HepG2 (cell line): ENCODE data around the gene MAP3K1. TPM values are rescaled to one million over a fixed set of nuclear protein-coding genes. Genes with fewer than 3 reads are reported as not detected.

ENCODE experiments used
- ATM ChIP-seq: fragments of 450-650 bp; IDR thresholded peaks from 2 replicates; pipeline ENCODE4 v1.7.1; 2017; ENCODE audit warnings: mild to moderate bottlenecking, borderline replicate concordance
- CBFB ChIP-seq: sonication (generic); formaldehyde crosslinking; IDR thresholded peaks from 2 replicates; pipeline ENCODE4 v1.4.0; 2020; ENCODE audit warnings: missing genetic modification reagents
- FLYWCH1 ChIP-seq: sonication (generic); formaldehyde crosslinking; IDR thresholded peaks from 2 replicates; pipeline ENCODE4 v1.8.1; 2023; ENCODE audit warnings: mild to moderate bottlenecking, missing genetic modification reagents
- GLMP ChIP-seq: sonication (generic); formaldehyde crosslinking; IDR thresholded peaks from 2 replicates; pipeline ENCODE4 v1.9.0; 2021; ENCODE audit warnings: missing genetic modification reagents, mild to moderate bottlenecking, borderline replicate concordance
- MYPOP ChIP-seq: sonication (generic); formaldehyde crosslinking; IDR thresholded peaks from 2 replicates; pipeline ENCODE4 v1.8.1; 2023; ENCODE audit warnings: mild to moderate bottlenecking, moderate library complexity, missing genetic modification reagents
- RXRA ChIP-seq: sonication (generic); formaldehyde crosslinking; IDR thresholded peaks from 2 replicates; pipeline ENCODE4 v1.5.1; 2020; ENCODE audit warnings: missing genetic modification reagents
- SAP130 ChIP-seq: IDR thresholded peaks from 2 replicates; pipeline ENCODE4 v1.6.1; 2016; ENCODE audit warnings: low read depth
- SMARCC2 ChIP-seq: fragments of 450-650 bp; IDR thresholded peaks from 2 replicates; pipeline ENCODE4 v1.6.1; 2017; ENCODE audit warnings: antibody characterized with exemption, mild to moderate bottlenecking
- TBL1XR1 ChIP-seq: fragments of 150-350 bp; IDR thresholded peaks from 2 replicates; pipeline ENCODE4 v1.6.1; 2014; ENCODE audit warnings: borderline replicate concordance, low read length; ENCODE audit not compliant: partially characterized antibody
- TBP ChIP-seq: sonication (generic); formaldehyde crosslinking; IDR thresholded peaks from 2 replicates; pipeline ENCODE4 v1.5.0; 2020; ENCODE audit warnings: missing genetic modification reagents
- U2AF2 ChIP-seq: fragments of 200-400 bp; formaldehyde crosslinking; IDR thresholded peaks from 2 replicates; pipeline ENCODE4 v1.6.1; 2017; ENCODE audit warnings: low read depth, mild to moderate bottlenecking, low read length
- ZBTB1 ChIP-seq: sonication (generic); formaldehyde crosslinking; IDR thresholded peaks from 2 replicates; pipeline ENCODE4 v1.4.0; 2020; ENCODE audit warnings: missing genetic modification reagents, borderline replicate concordance
- ZBTB20 ChIP-seq: sonication (generic); formaldehyde crosslinking; IDR thresholded peaks from 2 replicates; pipeline ENCODE4 v1.8.1; 2023; ENCODE audit warnings: missing genetic modification reagents, low read depth, mild to moderate bottlenecking, borderline replicate concordance
- ZFP36 ChIP-seq: fragments of 150-350 bp; IDR thresholded peaks from 2 replicates; pipeline ENCODE4 v1.6.1; 2018; ENCODE audit warnings: borderline replicate concordance, low read length, low read depth; ENCODE audit not compliant: partially characterized antibody
- ZIK1 ChIP-seq: sonication (generic); formaldehyde crosslinking; IDR thresholded peaks from 2 replicates; pipeline ENCODE4 v1.5.0; 2020; ENCODE audit warnings: mild to moderate bottlenecking, low read depth, missing genetic modification reagents, borderline replicate concordance
- ZNF138 ChIP-seq: sonication (generic); formaldehyde crosslinking; IDR thresholded peaks from 2 replicates; pipeline ENCODE4 v1.5.0; 2020; ENCODE audit warnings: mild to moderate bottlenecking, low read depth, missing genetic modification reagents
- ZNF17 ChIP-seq: sonication (generic); formaldehyde crosslinking; IDR thresholded peaks from 2 replicates; pipeline ENCODE4 v1.5.0; 2020; ENCODE audit warnings: mild to moderate bottlenecking, missing genetic modification reagents
- ZNF20 ChIP-seq: sonication (generic); formaldehyde crosslinking; IDR thresholded peaks from 2 replicates; pipeline ENCODE4 v1.4.0; 2020; ENCODE audit warnings: mild to moderate bottlenecking, moderate library complexity, missing genetic modification reagents
- ZNF207 ChIP-seq: fragments of 450-650 bp; IDR thresholded peaks from 2 replicates; pipeline ENCODE4 v1.6.1; 2016; ENCODE audit warnings: antibody characterized with exemption, borderline replicate concordance
- ZNF251 ChIP-seq: sonication (generic); formaldehyde crosslinking; IDR thresholded peaks from 2 replicates; pipeline ENCODE4 v1.9.0; 2021; ENCODE audit warnings: mild to moderate bottlenecking, missing genetic modification reagents
- ZNF256 ChIP-seq: sonication (generic); formaldehyde crosslinking; conservative IDR thresholded peaks from 2 replicates; pipeline ENCODE4 v1.4.0; 2020; ENCODE audit warnings: missing genetic modification reagents
- ZNF275 ChIP-seq: sonication (generic); formaldehyde crosslinking; IDR thresholded peaks from 2 replicates; pipeline ENCODE4 v1.8.0; 2022; ENCODE audit warnings: missing genetic modification reagents, mild to moderate bottlenecking, inconsistent platforms, borderline replicate concordance
- ZNF281 ChIP-seq: sonication (generic); formaldehyde crosslinking; IDR thresholded peaks from 2 replicates; pipeline ENCODE4 v1.4.0; 2020; ENCODE audit warnings: missing genetic modification reagents, borderline replicate concordance
- ZNF3 ChIP-seq: IDR thresholded peaks from 2 replicates; pipeline ENCODE4 v1.7.0; 2017; ENCODE audit warnings: inconsistent platforms
- ZNF629 ChIP-seq: sonication (generic); formaldehyde crosslinking; conservative IDR thresholded peaks from 2 replicates; pipeline ENCODE4 v1.5.0; 2020; ENCODE audit warnings: missing genetic modification reagents
- ZNF768 ChIP-seq: sonication (generic); formaldehyde crosslinking; IDR thresholded peaks from 2 replicates; pipeline ENCODE4 v1.4.0; 2020; ENCODE audit warnings: missing genetic modification reagents
- polyA plus RNA-seq, 8 experiments: library from polyadenylated mRNA; depleted of rRNA in 3 of 8; stranded (reverse) in 7 of 8; unstranded in 1 of 8; fragments of >200 nt; fragmentation: Illumina TruSeq in 4 of 8; extraction: Trizol in 4 of 8; gene quantifications; 2 replicates each; pipeline versions ENCODE4 v1.2.1 to v1.2.3, GENCODE V29; 2011 to 2016; ENCODE audit warnings: low read depth in 4 of 8, missing spikeins in 1 of 8, mixed read lengths in 1 of 8; ENCODE audit not compliant: insufficient read depth in 1 of 8
- total RNA-seq, 5 experiments: library from RNA; depleted of rRNA; stranded (reverse); fragments of >200 nt; fragmentation: Illumina TruSeq; extraction: Trizol; gene quantifications; 2 replicates each; pipeline ENCODE4 v1.2.3, GENCODE V29; 2016; ENCODE audit warnings: low read depth in 1 of 5

The MAP3K1 gene
- total and polyA plus RNA-seq, 2 of the 13 experiments (the other 11 are each of a cell fraction or from before 2014, with no cell fraction given), result 16.4 to 30.3 TPM

- TF ChIP-seq ZNF20 (CRISPR knock-in tag) (no peak), ZNF256 (CRISPR knock-in tag) (no peak), ATM (no peak), ZNF275 (CRISPR knock-in tag) (no peak), TBL1XR1 (no peak), TBP (CRISPR knock-in tag) (no peak), ZIK1 (CRISPR knock-in tag) (no peak), ZNF768 (CRISPR knock-in tag) (no peak), GLMP (CRISPR knock-in tag) (no peak), FLYWCH1 (CRISPR knock-in tag) (no peak), SAP130 (CRISPR knock-in tag) (peak; percentile 73; the same call in 1 of the 2 replicates), SMARCC2 (no peak), ZNF207 (no peak), U2AF2 (no peak), ZNF3 (CRISPR knock-in tag) (no peak), ZNF251 (no peak), ZNF629 (no peak), MYPOP (CRISPR knock-in tag) (no peak), ZBTB1 (CRISPR knock-in tag) (no peak), ZNF17 (CRISPR knock-in tag) (no peak), ZFP36 (no peak), ZNF281 (CRISPR knock-in tag) (no peak), ZBTB20 (peak; percentile 62; the same call in 1 of the 2 replicates), RXRA (CRISPR knock-in tag) (peak; percentile 10; the same call in 1 of the 2 replicates), ZNF138 (CRISPR knock-in tag) (no peak), CBFB (CRISPR knock-in tag) (no peak)
Measured at GRCh38 chr5:56910210-56910965, 95.0 kb downstream of the MAP3K1 start (continued).
